ENCODE results near the gene VIPR1.
A peak's percentile ranks its signal among the peaks of the same experiment; 100 is the strongest.

Gene VIPR1

DNA sequence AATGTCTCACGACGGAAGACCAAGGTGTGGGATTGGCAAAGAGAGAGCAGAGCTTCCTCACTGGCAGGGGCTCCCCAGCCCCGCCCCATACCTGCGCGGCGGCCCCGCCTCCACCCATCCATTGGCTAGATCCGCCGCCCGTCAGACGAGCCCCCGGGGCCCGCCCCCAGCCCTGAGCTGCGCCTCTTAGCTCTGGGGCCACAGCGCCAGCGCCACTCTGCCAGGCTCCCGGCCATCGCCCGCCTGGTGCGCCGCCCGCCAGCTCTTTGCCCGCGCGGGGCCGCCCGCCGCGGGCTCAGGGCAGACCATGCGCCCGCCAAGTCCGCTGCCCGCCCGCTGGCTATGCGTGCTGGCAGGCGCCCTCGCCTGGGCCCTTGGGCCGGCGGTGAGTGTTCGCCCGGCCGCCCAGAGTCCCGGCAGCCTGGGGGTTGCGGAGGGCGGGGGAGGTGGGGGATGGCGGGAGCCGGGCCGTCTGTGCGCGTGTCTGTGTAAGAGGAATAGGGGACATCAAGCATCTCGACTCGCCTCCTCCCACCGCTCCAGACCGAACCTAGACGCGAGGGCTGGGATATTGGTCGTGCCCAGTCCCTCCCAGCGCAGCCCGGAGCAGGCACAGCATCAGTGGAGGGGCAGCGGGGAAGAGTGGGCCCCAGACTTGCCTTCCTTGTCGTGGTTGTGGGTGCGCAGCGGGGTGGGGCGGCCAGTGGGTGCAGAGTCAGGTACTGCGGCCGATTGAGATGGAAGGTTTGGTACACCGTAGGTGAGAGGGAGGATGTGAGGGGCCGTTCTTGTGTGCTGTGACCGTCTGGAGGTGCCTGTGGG, at the start of gene VIPR1:
Gene VIPR1, plus strand, starts transcription at position 215 of the 822 bp plus-strand sequence. Its CDS starts 93 bp downstream, at position 308.
- peak; percentile 86 for DNase-seq (ENCODE audit: low read depth)

GRCh38 chr3:42456211-42456610, 46.2 kb upstream of the VIPR1 start:
- no peak for DNase-seq (ENCODE audit: low read depth)

DNA sequence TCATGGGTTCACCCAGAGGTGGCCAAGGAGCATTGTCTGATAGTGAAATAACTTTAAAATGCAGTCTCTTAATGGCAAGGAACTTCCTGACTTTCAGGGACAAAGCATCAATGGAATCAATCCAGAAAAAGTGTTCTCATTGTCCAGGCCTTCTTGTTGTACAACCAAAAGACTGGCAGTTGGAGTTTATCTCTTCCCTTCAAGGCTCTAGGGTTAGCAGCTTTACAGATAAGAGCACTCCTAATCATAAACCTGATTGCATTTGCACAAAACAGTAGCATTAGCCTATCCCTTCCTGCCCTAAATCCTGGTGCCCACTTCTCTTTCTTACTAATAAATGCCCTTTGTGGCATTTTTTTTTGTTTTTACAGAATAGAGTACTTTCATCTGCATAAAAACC, 43.3 kb upstream of the VIPR1 start:
- no peak for DNase-seq (ENCODE audit: low read depth)

DNA sequence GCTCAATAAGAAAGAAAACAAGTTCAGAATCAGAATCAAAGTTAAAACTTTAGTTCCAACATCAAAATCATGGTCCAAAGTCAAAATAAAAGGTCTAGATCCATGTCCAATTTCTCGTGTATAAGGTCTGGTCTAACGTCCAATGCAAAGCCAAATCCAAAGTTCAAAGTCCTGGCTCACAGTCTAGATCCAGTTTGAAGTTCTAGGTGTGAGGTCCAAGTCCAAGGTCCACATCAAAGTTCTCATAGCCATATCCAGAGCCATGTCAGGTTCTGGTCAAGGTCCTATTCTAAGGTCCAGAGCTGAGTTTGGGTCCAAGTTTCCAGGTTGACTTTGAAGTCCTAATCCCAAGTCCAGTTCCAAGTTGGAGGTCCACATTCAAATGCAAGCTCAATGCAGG, 40.7 kb upstream of the VIPR1 start:
- DNase-seq (ENCODE audit: low read depth) = no peak

GRCh38 chr3:42463093-42463492, 39.4 kb upstream of the VIPR1 start:
- DNase-seq (ENCODE audit: low read depth) = no peak

DNA sequence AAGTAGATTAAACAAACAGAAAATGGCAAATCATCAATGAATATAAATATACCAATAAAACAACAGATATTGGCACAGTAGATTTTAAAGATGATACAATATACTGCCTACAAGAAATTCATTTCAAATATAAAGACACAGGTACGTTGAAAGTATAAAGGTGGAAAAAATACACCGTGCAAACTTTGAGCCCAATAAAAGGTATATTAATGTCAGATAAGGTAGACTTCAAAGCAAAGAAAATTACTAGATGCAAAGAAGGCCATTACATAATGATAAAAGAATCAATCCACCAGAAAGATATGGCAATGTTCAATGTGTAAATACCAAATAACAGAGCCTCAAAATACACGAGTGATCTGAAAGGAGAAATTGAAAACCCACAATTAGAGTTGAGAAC, 34.3 kb upstream of the VIPR1 start:
- no peak for DNase-seq (ENCODE audit: low read depth)

DNA sequence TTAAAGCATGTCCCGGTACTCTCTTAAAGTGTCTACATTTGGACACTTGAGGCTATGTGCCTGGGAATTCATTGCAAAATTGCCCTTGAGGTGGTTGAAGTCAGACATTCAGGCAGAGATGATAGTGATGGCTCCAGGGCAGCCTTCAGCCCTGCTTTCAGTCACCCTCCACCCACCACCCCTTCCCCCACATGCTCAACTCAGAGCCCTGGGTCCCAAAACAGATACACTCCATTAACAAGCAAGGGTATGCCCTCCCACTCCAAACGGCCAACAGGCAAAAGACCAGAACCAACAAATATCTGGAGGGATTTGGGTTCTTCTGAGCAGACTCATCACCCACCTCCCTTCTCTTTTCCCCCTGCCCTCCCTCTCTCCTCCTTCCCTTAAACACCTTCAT, 29.9 kb upstream of the VIPR1 start:
- no peak for DNase-seq (ENCODE audit: low read depth)

- DNase-seq (ENCODE audit: low read depth) = no peak
Measured at GRCh38 chr3:42473083-42473932, 29.1 kb upstream of the VIPR1 start.

DNA sequence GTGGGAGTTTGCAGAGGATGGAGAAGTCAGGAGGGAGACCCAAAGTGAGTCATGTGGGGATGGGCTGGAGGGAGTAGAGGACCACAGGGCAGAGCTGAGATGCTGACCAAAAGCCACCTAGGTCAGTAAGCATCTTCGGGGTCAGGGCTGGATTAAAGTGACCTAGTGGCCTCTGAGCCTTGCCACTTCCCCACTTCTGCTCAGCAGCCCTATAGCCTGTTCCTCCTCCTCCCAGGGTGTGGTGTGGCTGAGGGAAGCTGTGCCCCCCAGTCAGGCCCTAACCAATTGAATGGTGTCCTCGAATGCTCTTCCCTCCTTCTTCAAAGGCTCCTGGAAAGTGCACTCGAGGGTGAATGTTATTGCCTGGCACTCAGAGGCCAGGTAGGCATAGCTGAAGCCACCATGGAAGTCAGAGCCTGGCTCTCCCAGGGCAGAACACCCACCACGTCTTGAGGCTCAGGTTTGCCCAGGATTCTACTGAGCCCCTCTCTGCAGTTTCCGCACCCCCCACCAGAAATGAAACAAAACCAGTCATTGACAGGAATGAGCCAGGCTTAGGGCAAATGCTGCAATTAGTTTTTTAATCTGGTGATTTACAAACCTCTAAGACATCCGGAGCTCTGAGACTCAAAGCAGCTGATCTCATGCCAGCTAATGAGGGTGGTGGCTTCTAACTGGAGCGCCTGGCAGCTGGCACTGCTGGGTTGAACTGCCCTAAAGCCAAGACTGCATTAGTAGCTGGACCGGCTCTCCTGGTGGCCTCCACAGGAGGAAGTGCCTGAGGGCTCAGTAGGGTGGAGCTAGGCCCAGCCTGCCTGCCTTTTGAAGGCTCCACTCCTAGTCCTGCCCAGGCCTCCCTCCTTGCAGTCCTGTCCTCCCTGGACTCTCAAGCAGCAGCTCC, 26.0 kb upstream of the VIPR1 start:
- no peak for DNase-seq (ENCODE audit: low read depth)

DNA sequence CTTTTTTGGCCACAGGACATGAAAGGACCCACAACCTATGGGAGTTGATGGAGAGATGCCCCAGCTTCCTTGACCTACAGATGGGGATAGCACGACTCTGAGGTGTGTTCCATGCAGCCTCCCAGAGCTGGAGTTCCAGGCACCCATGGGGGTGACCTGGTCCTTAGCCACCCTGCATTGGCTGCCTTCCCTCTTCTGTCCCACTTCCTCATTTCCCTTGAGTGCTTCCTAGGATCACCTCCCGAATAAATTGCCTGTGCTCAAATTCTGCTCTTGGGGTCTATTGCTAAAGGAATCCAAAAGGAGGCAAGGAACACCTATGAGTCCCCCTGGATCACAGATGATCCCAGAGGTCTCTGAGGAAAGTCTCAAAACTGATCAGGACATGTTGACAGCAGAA, 24.7 kb upstream of the VIPR1 start:
- DNase-seq (ENCODE audit: low read depth) = no peak

DNA sequence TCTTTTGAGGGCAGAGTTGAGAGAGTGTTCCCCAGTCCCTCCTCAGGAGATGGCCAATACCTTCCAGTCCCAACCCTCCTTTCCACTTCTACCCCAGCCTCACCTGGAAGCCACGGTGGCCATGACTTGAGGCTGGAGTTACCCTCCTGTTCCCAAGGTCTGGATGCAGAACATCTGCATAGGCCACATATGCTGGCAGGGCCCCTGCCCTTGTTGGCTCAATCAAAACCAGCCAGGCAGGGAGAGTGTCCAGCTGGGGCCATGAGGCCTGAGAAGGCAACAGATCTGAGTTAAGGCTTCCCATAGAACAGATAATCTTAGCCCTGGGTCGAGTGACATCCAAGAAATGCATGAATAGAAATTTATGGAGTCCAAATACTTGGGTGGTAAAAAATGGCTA, 23.6 kb upstream of the VIPR1 start:
- DNase-seq (ENCODE audit: low read depth) = no peak

GRCh38 chr3:42486814-42487565, 15.5 kb upstream of the VIPR1 start:
- DNase-seq (ENCODE audit: low read depth) = no peak

- DNase-seq (ENCODE audit: low read depth) = no peak
Measured at GRCh38 chr3:42488687-42489086, 13.8 kb upstream of the VIPR1 start.

GRCh38 chr3:42489116-42489936, 13.1 kb upstream of the VIPR1 start:
- DNase-seq (ENCODE audit: low read depth) = no peak

DNA sequence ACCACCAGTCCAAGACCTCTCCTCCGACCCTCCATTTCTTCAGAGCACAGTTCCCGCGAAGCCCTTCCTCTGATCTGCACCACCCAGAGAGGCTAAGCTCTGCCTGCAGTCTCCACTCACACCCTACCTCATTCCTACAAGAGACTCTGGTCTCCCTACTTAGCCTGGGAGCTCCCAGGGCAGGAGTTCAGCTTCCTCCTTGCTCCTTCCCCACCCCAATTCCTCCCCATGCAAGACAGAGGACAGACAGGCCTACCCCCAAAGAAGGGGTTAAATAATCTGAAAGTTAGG, 12.6 kb upstream of the VIPR1 start:
- DNase-seq (ENCODE audit: low read depth) = no peak

GRCh38 chr3:42490243-42490642, 12.2 kb upstream of the VIPR1 start:
- no peak for DNase-seq (ENCODE audit: low read depth)

DNA sequence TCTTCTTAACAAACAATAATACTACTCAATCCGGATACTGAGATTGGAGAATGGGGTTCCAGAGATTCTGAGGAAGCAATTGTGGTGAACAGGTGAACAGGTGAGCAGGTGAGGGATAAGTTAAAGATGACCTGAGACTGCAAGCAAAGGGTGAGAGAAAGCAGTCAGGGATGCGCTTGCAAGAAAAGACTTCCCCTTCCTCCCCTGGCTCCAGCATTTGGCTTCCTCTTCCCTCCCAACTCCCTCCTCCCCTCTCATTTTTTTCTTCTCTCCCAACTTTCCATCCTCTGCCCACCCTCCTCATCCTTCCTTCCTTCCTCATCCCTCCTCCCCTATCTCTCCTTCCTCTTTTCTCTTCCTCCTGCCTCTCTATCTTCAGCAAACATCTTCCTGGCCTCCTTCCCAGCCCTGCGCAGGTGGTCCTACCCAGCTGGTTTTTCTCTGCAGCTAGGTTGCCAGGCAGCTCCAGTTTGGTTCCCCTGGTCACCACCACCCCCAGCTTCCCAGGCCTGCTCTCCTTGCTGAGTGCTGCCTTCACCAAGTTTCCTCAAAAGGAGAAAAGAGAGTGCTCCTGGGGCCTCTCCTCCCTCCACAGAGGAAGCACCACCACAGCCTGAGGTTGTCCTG, 10.4 kb upstream of the VIPR1 start:
- DNase-seq (ENCODE audit: low read depth) = no peak

GRCh38 chr3:42492508-42493080, 9.8 kb upstream of the VIPR1 start:
- no peak for DNase-seq (ENCODE audit: low read depth)

GRCh38 chr3:42493126-42493797, 9.2 kb upstream of the VIPR1 start:
- no peak for DNase-seq (ENCODE audit: low read depth)

GRCh38 chr3:42493798-42494151, 8.7 kb upstream of the VIPR1 start:
- no peak for DNase-seq (ENCODE audit: low read depth)

Data from stimulated activated CD8-positive, alpha-beta memory T cell treated with anti-CD3 and anti-CD28 coated beads, Interleukin-12 subunit alpha, Interleukin-12 subunit beta, amount 100 ng/mL, for 4 hours (primary cell).